Body of pancreas (tissue), 4 donors: Measurements from ENCODE around the gene BLOC1S1.

ENCODE experiments used
- CTCF ChIP-seq, 7 experiments: fragments of 450-650 bp in 4 of 7; fragments of 200-600 bp in 3 of 7; sonication (generic) in 3 of 7; IDR thresholded peaks; one replicate each; pipeline ENCODE4 v1.5.1; 2016 to 2019; ENCODE audit warnings: antibody characterized with exemption in 7 of 7
- POLR2A ChIP-seq, 3 donors: fragments of 450-650 bp; IDR thresholded peaks; one replicate each; pipeline ENCODE4 v1.6.1; 2016; ENCODE audit warnings: antibody characterized with exemption in 3 of 3, mild to moderate bottlenecking in 2 of 3

- no peak for TF ChIP-seq CTCF (IDR thresholded peaks at IDR 0.05)
- no peak for TF ChIP-seq POLR2A (IDR thresholded peaks at IDR 0.05)
Observed at GRCh38 chr12:55671746-55672145, 44.1 kb upstream of the BLOC1S1 start.
